GM18907 (cell line): ENCODE data around the gene RAPGEF5.

ENCODE experiments used
- ATAC-seq: cut with Tn5 transposase; IDR thresholded peaks from one replicate; pipeline ENCODE4 v1.9.1; 2021; ENCODE audit warnings: mild to moderate bottlenecking, moderate library complexity; ENCODE audit not compliant: unreplicated experiment

The RAPGEF5 gene

GRCh38 chr7:22350466-22351328 lies 6.3 kb downstream of the RAPGEF5 start:
- ATAC-seq, result peak; percentile 58

- ATAC-seq, result no peak
Observed at GRCh38 chr7:22348379-22348778, 8.6 kb downstream of the RAPGEF5 start.

- ATAC-seq, result no peak
Observed at GRCh38 chr7:22346383-22347107, 10.4 kb downstream of the RAPGEF5 start.

GRCh38 chr7:22344655-22345054 lies 12.3 kb downstream of the RAPGEF5 start:
- ATAC-seq, result peak; percentile 50

- no peak for ATAC-seq
Observed at GRCh38 chr7:22343612-22344011, 13.3 kb downstream of the RAPGEF5 start.

DNA sequence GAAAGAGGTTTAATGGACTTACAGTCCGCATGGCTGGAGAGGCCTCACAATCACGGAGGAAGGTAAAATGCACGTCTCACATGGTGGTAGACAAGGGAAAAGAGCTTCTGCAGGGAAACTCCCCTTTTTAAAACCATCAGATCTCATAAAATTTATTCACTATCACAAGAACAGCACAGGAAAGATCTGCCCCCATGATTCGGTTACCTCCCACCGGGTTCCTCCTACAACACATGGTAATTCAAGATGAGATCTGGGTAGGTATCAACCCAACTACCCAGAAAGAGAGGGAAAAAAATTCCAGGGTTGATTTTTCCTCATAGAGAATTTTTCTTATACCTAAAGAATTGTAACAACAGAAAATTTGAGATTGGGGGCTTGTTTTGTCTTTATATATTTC lies 13.9 kb downstream of the RAPGEF5 start:
- no peak for ATAC-seq

DNA sequence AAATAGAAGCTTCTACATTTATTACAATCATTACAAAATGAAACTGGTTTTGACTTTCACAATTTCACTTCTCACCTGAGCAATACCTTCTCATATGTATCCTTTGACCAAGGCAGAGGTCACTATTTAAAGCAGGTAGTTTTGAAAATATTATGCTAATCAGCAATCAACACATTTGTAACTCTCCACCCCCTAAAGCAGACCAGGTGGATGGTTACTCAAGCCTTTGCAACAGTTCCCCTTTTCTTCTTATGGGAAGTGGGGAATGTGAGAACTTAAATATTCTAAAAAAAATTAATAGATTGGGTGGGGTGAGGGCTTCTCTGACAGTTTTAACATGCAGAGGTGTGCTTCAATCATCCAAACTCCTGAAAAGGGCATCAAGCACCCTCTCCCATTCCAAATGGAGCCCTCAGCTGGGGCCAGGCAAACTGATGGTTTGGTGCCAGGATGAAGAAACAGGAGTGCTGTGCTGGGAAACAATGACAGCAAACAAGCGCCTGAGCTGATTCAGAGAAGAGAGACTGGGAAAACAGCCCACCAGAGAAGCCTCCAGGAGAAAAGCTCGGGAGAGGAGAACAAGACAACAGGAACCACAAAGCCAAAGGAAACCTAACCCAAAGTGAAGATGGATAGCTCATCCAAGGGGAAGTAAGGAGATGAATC lies 17.1 kb downstream of the RAPGEF5 start:
- ATAC-seq, result no peak

DNA sequence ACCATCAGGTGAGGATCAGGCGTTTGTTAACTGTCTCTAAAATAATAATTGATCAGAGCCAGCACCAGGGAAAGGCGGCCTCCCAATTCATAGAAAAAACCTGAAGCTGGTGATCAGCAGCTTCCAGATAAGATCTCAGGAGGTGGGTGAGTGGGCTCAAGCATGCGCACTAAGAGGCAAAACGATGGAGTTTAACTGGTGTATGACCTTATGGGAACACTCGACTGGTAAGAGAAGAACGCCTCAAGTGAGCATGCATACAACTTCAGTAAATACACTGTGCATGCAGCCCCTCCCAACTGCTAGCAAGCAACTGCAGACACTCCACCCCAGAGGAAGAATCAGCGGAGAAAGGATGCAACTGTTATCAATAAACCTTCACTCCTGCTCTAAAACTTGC lies 18.1 kb downstream of the RAPGEF5 start:
- ATAC-seq, result no peak

DNA sequence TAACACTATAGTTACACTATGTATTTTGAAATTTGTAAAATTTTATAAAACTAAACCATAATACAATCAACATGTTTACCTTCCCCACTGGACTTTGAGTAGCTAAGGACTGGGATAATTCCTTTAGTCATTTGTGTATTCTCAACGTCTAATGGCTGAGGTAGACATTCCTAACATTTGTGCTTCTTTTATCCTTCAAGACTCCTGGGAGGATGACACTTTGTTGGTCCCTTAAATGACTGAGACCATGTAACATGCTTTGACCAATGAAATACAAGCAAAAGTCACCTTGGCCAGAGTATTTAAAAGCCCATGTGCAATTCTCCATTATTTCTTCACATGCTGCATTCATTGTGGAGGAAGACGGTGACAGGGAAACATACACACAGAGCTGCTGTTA lies 18.5 kb downstream of the RAPGEF5 start:
- no peak for ATAC-seq

- ATAC-seq, result no peak
Observed at GRCh38 chr7:22333680-22334141, 23.2 kb downstream of the RAPGEF5 start.

DNA sequence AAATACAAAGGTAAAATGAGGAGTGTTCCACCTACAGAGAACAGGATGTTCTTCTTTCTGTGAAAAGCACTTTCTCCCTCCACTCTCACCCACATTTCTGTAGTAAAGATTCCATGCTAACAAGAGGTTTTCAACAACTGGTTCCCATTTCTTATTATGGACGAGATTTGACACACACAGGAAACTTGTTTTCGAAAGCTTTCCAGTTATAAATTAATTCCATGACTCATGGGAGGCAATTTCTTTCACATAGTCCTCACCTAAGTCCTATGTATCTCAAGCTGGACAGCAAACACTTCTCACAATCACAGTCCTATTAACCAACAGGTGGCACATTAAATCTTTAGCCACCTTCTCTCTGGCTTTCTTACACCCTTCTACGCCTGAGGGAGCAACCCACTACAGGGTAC lies 24.5 kb downstream of the RAPGEF5 start:
- ATAC-seq, result no peak

DNA sequence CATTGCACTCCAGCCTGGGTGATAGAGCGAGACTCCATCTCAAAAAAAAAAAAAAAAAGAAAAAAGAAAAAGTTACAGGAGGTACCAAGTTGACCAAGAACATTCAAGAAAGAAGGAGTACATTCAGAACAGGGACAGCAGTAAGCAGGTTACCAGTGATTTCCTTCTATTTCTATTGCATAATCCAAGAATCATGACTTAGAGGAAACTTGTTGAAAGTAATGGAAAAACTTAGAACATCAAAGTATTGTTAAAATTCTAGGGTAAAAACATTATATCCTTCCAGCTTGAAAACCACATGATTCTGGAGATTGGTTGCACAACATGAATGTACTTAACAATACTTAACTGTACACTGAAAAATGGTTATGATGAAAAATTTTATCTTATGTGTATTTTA lies 25.2 kb downstream of the RAPGEF5 start:
- ATAC-seq, result no peak

GRCh38 chr7:22330903-22331302 lies 26.1 kb downstream of the RAPGEF5 start:
- no peak for ATAC-seq

DNA sequence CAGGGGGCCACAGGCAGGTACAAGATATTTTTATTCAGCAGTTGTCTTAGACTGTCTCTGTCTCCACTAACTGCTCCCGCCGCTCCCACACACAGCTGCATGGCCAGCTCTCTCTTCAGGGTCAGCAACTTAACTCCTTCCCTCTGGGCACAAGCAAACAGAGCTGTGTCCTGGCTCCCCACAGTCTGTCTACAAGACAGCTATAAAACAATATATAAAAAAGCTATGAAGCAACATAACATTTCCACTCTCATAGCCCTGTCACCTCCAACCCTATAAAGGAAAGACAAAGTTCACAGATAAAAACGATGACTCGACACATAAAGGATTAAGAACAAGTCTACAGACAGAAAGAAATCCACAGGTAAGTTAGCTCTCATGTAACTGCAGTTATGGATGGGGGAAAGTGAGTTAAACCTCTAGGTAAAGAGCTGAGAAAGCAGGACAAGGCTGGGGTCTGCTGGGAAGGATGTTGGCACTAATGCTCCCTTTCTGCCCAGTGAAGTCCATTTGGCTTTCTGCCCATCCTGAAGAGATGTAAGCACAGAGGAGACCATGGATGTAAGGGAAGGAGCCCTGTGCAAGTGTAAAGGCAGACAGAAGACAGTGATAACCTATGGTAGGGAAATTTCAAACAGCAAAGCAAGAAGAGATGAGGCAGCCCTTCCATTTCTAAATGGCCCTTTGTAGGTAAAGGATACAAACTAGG lies 27.0 kb downstream of the RAPGEF5 start:
- ATAC-seq, result no peak

DNA sequence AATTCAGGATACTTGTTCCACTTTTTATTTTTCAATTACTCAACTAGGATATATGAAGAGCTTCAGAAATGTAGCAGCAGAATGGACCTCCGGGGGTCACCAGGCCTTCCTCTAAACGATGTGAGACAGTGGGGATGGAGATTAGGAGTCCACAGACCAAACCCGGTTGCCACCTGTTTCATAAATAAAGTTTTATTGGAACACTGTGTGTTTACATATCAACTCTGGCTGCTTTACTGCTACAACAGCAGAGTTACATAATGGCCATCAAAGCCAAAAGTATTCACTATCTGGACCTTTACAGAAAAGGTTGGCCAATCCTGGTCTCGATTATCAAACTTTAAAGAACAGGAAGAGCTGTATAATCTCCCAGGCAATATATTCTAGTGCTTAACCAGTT lies 30.8 kb downstream of the RAPGEF5 start:
- ATAC-seq, result no peak

DNA sequence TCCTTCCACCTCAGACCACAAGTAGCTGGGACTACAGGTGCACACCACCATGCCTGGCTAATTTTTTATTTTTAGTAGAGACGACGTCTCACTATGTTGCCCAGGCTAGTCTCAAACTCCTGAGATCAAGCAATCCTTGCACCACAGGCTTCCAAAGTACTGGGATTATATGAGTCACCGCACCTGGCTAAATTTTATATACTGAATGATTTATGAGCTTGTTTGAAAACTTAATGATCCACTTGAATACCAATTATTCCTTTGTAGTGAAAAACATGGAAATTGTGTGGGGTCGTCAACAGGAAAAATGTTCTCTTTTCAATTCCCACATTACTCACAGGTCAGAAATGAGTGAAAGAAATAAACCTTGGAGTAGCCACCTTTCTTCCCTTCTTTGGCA lies 31.3 kb downstream of the RAPGEF5 start:
- no peak for ATAC-seq

GRCh38 chr7:22323714-22324113 lies 33.2 kb downstream of the RAPGEF5 start:
- no peak for ATAC-seq

GRCh38 chr7:22320416-22320815 lies 36.5 kb downstream of the RAPGEF5 start:
- ATAC-seq, result no peak

- ATAC-seq, result no peak
Observed at GRCh38 chr7:22319424-22320403, 37.2 kb downstream of the RAPGEF5 start.

GRCh38 chr7:22318376-22318775 lies 38.6 kb downstream of the RAPGEF5 start:
- no peak for ATAC-seq
